Frontal cortex (tissue), 4 donors: ENCODE results near the gene CHMP3. TPM values are rescaled to one million over a fixed set of nuclear protein-coding genes. Genes with fewer than 3 reads are reported as not detected.
A peak's percentile ranks its signal among the peaks of the same experiment; 100 is the strongest.
"Not testable (repeated sequence)": the region's sequence is repeated elsewhere in the genome, so short reads cannot be mapped to it uniquely, and the experiment has no call there.

Experiments
- DNase-seq, 2 donors: peaks; one replicate each; pipeline ENCODE4 v3.0.0; 2012; ENCODE audit warnings: low spot score in 2 of 2
- FAIRE-seq: peaks from 2 replicates; lab custom pipeline; 2012; peaks lifted over from hg19 to GRCh38; lab: Jason Lieb, UNC
- total RNA-seq: library from RNA; depleted of rRNA; stranded (reverse); fragments of >200 nt; gene quantifications from one replicate; pipeline ENCODE4 v1.2.3, GENCODE V29; 2014
- donor health status: control.
- donor health status: control.
- donor health status: control.

The CHMP3 gene
- 44.4 TPM for total RNA-seq

GRCh38 chr2:86562922-86563649 lies at the start of gene CHMP3:
Gene CHMP3 (minus strand): TSS chr2:86563443. CDS start chr2:86563348, 95 bp downstream.
- FAIRE-seq (no peak), DNase-seq (peak; percentile 82 to 86)

- FAIRE-seq = no peak
- DNase-seq = no peak
Measured at GRCh38 chr2:86610871-86611270, 47.6 kb upstream of the CHMP3 start.

GRCh38 chr2:86608832-86609410 lies 45.7 kb upstream of the CHMP3 start:
- DNase-seq (no peak), FAIRE-seq (no peak)

GRCh38 chr2:86603905-86604304 lies 40.7 kb upstream of the CHMP3 start:
- no peak for FAIRE-seq
- no peak for DNase-seq

- no peak for FAIRE-seq
- no peak for DNase-seq
Measured at GRCh38 chr2:86598966-86599365, 35.7 kb upstream of the CHMP3 start.

- no peak for FAIRE-seq
- DNase-seq = no peak
Measured at GRCh38 chr2:86596118-86596517, 32.9 kb upstream of the CHMP3 start.

- DNase-seq = no peak
Measured at GRCh38 chr2:86593266-86593665, 30.0 kb upstream of the CHMP3 start.

GRCh38 chr2:86592547-86593230 lies 29.4 kb upstream of the CHMP3 start:
- DNase-seq = no peak
- no peak for FAIRE-seq

More at GRCh38 chr2:86593266-86593665, 30.0 kb upstream of the CHMP3 start:
- no peak for FAIRE-seq

GRCh38 chr2:86589701-86590100 lies 26.5 kb upstream of the CHMP3 start:
- FAIRE-seq, DNase-seq: not testable (repeated sequence)

- FAIRE-seq (no peak), DNase-seq (no peak)
Measured at GRCh38 chr2:86584151-86584913, 21.1 kb upstream of the CHMP3 start.

GRCh38 chr2:86580560-86580959 lies 17.3 kb upstream of the CHMP3 start:
- DNase-seq (no peak), FAIRE-seq (peak; percentile 67)

GRCh38 chr2:86577817-86578456 lies 14.7 kb upstream of the CHMP3 start:
- DNase-seq = no peak
- FAIRE-seq = no peak

- DNase-seq (no peak), FAIRE-seq (no peak)
Measured at GRCh38 chr2:86570059-86570458, 6.8 kb upstream of the CHMP3 start.

GRCh38 chr2:86566821-86567190 lies 3.6 kb upstream of the CHMP3 start:
- FAIRE-seq (no peak), DNase-seq (no peak)

- DNase-seq (no peak), FAIRE-seq (no peak)
Measured at GRCh38 chr2:86566158-86566820, 3.0 kb upstream of the CHMP3 start.

GRCh38 chr2:86563650-86564061 lies 413 bp upstream of the CHMP3 start:
- DNase-seq (no peak), FAIRE-seq (no peak)

GRCh38 chr2:86562485-86562921 lies 740 bp downstream of the CHMP3 start:
- no peak for DNase-seq
- no peak for FAIRE-seq

GRCh38 chr2:86557836-86558235 lies 5.4 kb downstream of the CHMP3 start:
- DNase-seq (no peak), FAIRE-seq (no peak)

- DNase-seq (no peak), FAIRE-seq (no peak)
Measured at GRCh38 chr2:86556508-86556907, 6.7 kb downstream of the CHMP3 start.
